Panc1 (cell line): ENCODE data around the gene ANKEF1.

ENCODE experiments used
- CTCF ChIP-seq: fragments of 450-650 bp; IDR thresholded peaks from 2 replicates; pipeline ENCODE4 v1.5.1; 2017; ENCODE audit warnings: mild to moderate bottlenecking
- POLR2AphosphoS5 ChIP-seq: IDR thresholded peaks from 2 replicates; pipeline ENCODE4 v1.6.1; 2012; ENCODE audit warnings: mild to moderate bottlenecking, low read depth, low read length, moderate library complexity
- REST ChIP-seq, 2 experiments: IDR thresholded peaks; 2 replicates each; pipeline ENCODE4 v1.6.1; 2011 to 2012; ENCODE audit warnings: low read depth in 2 of 2, control low read depth in 1 of 2, low read length in 1 of 2, mild to moderate bottlenecking in 1 of 2, moderate library complexity in 1 of 2; ENCODE audit not compliant: insufficient read depth in 1 of 2
- SIN3A ChIP-seq: IDR thresholded peaks from 2 replicates; pipeline ENCODE4 v1.6.1; 2012; ENCODE audit warnings: low read depth, mild to moderate bottlenecking, low read length, moderate library complexity, borderline replicate concordance; ENCODE audit not compliant: insufficient read depth
- TCF7L2 ChIP-seq: IDR thresholded peaks from 2 replicates; pipeline ENCODE4 v1.6.1; 2011; ENCODE audit warnings: mild to moderate bottlenecking, low read depth, low read length, inconsistent platforms

- TF ChIP-seq CTCF: no peak
- no peak for TF ChIP-seq POLR2AphosphoS5
- TF ChIP-seq REST (IDR thresholded peaks at IDR 0.05; ENCODE audit: insufficient read depth in 1 of 2, low read depth in 2 of 2, low read length in 1 of 2): no peak
- TF ChIP-seq TCF7L2: no peak
- no peak for TF ChIP-seq SIN3A
Measured at GRCh38 chr20:10096790-10097189, 62.0 kb downstream of the ANKEF1 start.
